Karpas-422 (cell line): ENCODE results near the gene CASP9. TPM values are rescaled to one million over a fixed set of nuclear protein-coding genes. Genes with fewer than 3 reads are reported as not detected.
"Not testable (repeated sequence)": the region's sequence is repeated elsewhere in the genome, so short reads cannot be mapped to it uniquely, and the experiment has no call there.

Experiments used
- DNase-seq: peaks from one replicate; pipeline ENCODE4 v3.0.0-alpha.2; 2015
- H2AFZ ChIP-seq: fragments of 200-600 bp; sonication (generic); 2 replicates; pipeline ENCODE4 v1.6.1; 2014; ENCODE audit warnings: antibody characterized with exemption, low read length, mixed read lengths
- H3K27ac ChIP-seq: fragments of 200-600 bp; sonication (generic); 2 replicates; pipeline ENCODE4 v1.5.1; 2014; ENCODE audit warnings: mild to moderate bottlenecking, low read length, moderate library complexity
- H3K27me3 ChIP-seq: fragments of 200-600 bp; sonication (generic); 2 replicates; pipeline ENCODE4 v1.6.1; 2014; ENCODE audit warnings: low read length, mixed read lengths
- H3K36me3 ChIP-seq: fragments of 200-600 bp; sonication (generic); 2 replicates; pipeline ENCODE4 v1.6.1; 2014; ENCODE audit warnings: low read length, mixed read lengths; ENCODE audit not compliant: insufficient read depth
- H3K4me1 ChIP-seq: fragments of 200-600 bp; sonication (generic); 2 replicates; pipeline ENCODE4 v1.6.1; 2014; ENCODE audit warnings: mild to moderate bottlenecking, low read length, mixed read lengths
- H3K4me2 ChIP-seq: fragments of 200-600 bp; sonication (generic); 2 replicates; pipeline ENCODE4 v1.6.1; 2014; ENCODE audit warnings: low read length, low read depth, mild to moderate bottlenecking; ENCODE audit not compliant: poor library complexity, severe bottlenecking
- H3K4me3 ChIP-seq: fragments of 200-600 bp; sonication (generic); 2 replicates; pipeline ENCODE4 v1.5.1; 2014; ENCODE audit warnings: mild to moderate bottlenecking, antibody characterized with exemption, low read length, mixed read lengths
- H3K79me2 ChIP-seq: fragments of 200-600 bp; sonication (generic); 2 replicates; pipeline ENCODE4 v1.6.1; 2014; ENCODE audit warnings: mild to moderate bottlenecking, low read length, mixed read lengths
- H3K9ac ChIP-seq: fragments of 200-600 bp; sonication (generic); 2 replicates; pipeline ENCODE4 v1.6.0; 2014; ENCODE audit warnings: low read length
- H3K9me2 ChIP-seq: fragments of 200-600 bp; sonication (generic), shearing (Covaris generic); replicated peaks from 2 replicates; pipeline ENCODE4 v1.6.0; 2014; ENCODE audit warnings: mild to moderate bottlenecking, low read length, moderate library complexity; ENCODE audit not compliant: insufficient read depth
- H3K9me3 ChIP-seq: fragments of 300-700, 200-600 bp; sonication (generic); 2 replicates; pipeline ENCODE4 v1.6.1; 2014; ENCODE audit warnings: low read length, mixed read lengths
- H4K20me1 ChIP-seq: fragments of 200-600 bp; sonication (generic); 2 replicates; pipeline ENCODE4 v1.6.1; 2014; ENCODE audit warnings: mild to moderate bottlenecking, antibody characterized with exemption, low read length, low read depth; ENCODE audit not compliant: insufficient read depth
- total RNA-seq: library from RNA; depleted of rRNA; stranded (reverse); fragments of >200 nt; shearing (Covaris generic); gene quantifications from 2 replicates; pipeline ENCODE4 v1.2.3, GENCODE V29; 2014; ENCODE audit warnings: low replicate concordance

Gene CASP9
- total RNA-seq, 1 experiment from 2014 or later, result 31.8 TPM

- H3K4me3 ChIP-seq, H2AFZ ChIP-seq, H3K36me3 ChIP-seq, H3K79me2 ChIP-seq, H3K27me3 ChIP-seq, DNase-seq, H3K9ac ChIP-seq, H4K20me1 ChIP-seq, H3K4me1 ChIP-seq, H3K9me3 ChIP-seq, H3K9me2 ChIP-seq, H3K27ac ChIP-seq, H3K4me2 ChIP-seq: not testable (repeated sequence)
Observed at GRCh38 chr1:15484443-15484842, 39.6 kb downstream of the CASP9 start.

DNA sequence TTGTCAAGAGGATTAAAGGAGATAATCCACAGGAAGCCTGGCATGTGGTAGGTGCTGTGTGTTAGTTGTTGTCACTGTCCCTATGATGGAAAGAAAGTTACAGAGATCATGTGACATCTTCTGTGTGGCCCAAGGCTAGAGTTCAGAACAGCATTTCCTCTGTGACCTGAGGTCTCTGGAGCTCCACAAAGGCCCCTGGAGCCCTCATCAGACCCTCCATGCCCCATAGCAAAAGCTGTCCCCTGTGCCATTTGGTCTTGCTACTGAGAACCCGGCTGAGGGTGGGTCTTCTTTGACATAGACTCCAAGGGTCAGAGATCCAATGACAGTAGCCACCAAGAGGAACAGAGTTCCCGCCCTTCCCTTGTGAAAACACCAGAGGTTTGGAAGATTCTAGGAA lies 40.0 kb downstream of the CASP9 start:
- no peaks in the 10 kb centered on the region for H3K36me3 ChIP-seq
- no peak overlapping the region for H3K4me2 ChIP-seq
- no peak overlapping the region for H3K9ac ChIP-seq
- H4K20me1 ChIP-seq, result no peaks in the 10 kb centered on the region
- H3K27me3 ChIP-seq, result no peaks in the 10 kb centered on the region
- no peaks in the 10 kb centered on the region for H3K9me2 ChIP-seq
- H3K27ac ChIP-seq, result no peak overlapping the region
- no peak overlapping the region for H3K4me3 ChIP-seq
- no peaks in the 10 kb centered on the region for H3K9me3 ChIP-seq
- DNase-seq, result no peak
- no peaks in the 10 kb centered on the region for H3K79me2 ChIP-seq
- H3K4me1 ChIP-seq, result no peaks in the 10 kb centered on the region
- H2AFZ ChIP-seq, result no peak overlapping the region

DNA sequence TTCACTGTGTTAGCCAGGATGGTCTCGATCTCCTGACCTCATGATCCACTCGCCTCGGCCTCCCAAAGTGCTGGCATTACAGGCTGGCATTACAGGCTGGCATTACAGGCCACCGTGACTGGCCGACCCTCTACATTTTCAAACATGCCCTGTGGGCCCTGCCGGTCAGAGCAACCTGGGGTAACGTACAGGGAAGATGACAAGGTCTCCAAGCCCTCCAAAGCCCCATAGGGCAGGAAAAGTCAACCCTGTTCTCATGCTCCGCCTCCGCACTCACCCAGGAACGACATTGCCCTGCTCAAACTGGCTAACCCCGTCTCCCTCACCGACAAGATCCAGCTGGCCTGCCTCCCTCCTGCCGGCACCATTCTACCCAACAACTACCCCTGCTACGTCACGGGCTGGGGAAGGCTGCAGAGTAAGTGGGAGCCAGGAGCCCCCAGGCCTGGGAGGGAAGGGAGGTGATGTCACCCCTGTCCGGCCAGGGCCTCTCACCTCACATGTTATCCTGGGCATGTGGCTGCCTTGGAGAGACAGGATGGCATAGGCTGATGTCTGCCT lies 41.0 kb downstream of the CASP9 start:
- not testable (repeated sequence) for H3K4me2 ChIP-seq, H3K27ac ChIP-seq, H3K27me3 ChIP-seq, H3K79me2 ChIP-seq, DNase-seq, H3K4me1 ChIP-seq, H3K9me2 ChIP-seq, H3K4me3 ChIP-seq, H3K36me3 ChIP-seq, H2AFZ ChIP-seq, H4K20me1 ChIP-seq, H3K9ac ChIP-seq, H3K9me3 ChIP-seq

DNA sequence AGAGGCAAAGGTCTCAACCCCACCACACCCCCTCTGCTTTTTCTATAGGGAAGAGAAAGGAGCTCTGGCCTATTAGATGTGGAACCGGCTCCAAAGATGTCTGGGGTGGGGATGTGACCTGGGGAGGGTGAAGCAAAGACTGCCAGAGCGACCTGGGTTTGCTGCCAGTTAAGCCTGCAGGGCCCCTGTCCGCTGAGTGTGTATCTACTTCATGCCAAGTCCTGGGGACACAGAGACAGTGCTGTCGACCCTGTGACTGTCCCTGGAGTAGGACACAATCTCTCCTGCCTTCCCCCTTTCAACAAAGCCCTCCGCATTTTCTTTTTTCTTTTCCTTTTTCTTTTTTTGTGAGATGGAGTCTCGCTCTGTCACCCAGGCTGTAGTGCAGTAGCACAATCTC lies 41.6 kb downstream of the CASP9 start:
- not testable (repeated sequence) for H3K36me3 ChIP-seq, H3K4me3 ChIP-seq, H3K79me2 ChIP-seq, H3K4me2 ChIP-seq, H3K9ac ChIP-seq, H3K27ac ChIP-seq, H3K27me3 ChIP-seq, DNase-seq, H2AFZ ChIP-seq, H3K4me1 ChIP-seq, H3K9me2 ChIP-seq, H4K20me1 ChIP-seq, H3K9me3 ChIP-seq

DNA sequence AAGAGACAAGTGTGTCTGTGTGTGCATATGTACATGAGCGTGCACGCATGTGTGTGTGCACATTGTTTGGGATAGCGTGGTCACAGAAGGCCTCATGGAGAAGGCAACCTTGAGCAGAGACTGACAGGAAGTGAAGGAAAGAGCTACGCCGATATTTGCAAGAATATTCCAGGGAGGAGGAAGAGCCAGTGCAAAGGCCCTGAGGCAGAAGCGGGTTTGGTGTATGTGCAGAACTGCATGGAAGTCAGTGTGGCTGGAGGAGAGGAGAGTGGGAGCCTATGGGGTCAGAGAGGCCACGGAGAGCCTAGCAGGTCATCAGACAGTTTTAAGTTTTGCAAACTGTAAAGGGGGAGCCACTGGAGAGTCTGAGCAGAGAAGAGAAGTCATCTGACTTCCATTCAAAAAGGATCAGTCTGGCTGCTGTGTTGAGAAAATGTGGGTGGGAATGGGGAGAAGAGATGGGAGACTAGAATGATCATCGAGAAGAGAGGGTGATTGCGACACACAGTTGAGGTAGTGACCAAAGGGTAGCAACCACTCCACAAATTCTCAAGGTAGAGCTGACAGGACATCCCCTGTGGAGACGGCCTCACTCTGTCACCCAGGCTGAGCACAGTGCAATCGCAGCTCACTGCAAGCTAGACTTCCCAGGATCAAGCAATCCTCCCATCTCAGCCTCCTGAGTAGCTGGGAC lies 44.2 kb downstream of the CASP9 start:
- Histone ChIP-seq H4K20me1 (no peaks in the 10 kb centered on the region), H3K9ac (no peak overlapping the region), H3K4me2 (no peak overlapping the region), H3K9me2 (no peaks in the 10 kb centered on the region), H3K9me3 (no peaks in the 10 kb centered on the region), H3K27me3 (no peaks in the 10 kb centered on the region), H3K79me2 (no peaks in the 10 kb centered on the region), H3K4me3 (no peak overlapping the region), H3K4me1 (no peaks in the 10 kb centered on the region), H3K27ac (no peak overlapping the region), H2AFZ (no peak overlapping the region), H3K36me3 (no peaks in the 10 kb centered on the region)
- DNase-seq, result no peak

DNA sequence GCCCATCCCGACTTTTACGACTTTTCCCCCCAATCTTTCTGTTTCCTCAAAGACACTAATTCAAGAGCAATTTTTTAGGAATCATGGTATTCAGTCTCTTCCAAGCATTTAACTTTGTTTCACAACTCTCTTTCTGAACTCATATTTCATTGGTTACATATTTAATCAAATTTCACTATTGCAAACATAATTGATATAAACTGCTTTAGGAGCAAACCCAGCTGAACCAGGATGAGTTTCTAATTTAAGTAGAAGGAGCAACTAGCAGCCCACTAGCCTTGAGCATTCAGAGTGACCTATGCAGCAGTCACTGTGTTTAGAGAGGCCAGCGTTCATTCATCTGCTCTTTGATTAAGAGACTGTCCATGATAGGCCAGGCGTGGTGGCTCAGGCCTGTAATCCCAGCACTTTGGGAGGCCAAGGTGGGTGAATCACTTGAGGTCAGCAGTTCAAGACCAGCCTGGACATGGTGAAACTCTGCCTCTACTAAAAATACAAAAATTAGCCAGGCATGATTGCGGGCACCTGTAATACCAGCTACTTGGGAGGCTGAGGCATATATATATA lies 46.3 kb downstream of the CASP9 start:
- DNase-seq, result no peak
- no peaks in the 10 kb centered on the region for H3K9me3 ChIP-seq
- H3K4me3 ChIP-seq, result no peak overlapping the region
- H3K4me1 ChIP-seq, result no peaks in the 10 kb centered on the region
- no peaks in the 10 kb centered on the region for H3K79me2 ChIP-seq
- H4K20me1 ChIP-seq, result no peaks in the 10 kb centered on the region
- no peaks in the 10 kb centered on the region for H3K36me3 ChIP-seq
- H3K27ac ChIP-seq, result no peak overlapping the region
- no peak overlapping the region for H3K9ac ChIP-seq
- no peak overlapping the region for H3K4me2 ChIP-seq
- H3K9me2 ChIP-seq, result no peaks in the 10 kb centered on the region
- H3K27me3 ChIP-seq, result no peaks in the 10 kb centered on the region
- no peak overlapping the region for H2AFZ ChIP-seq

GRCh38 chr1:15476927-15477326 lies 47.1 kb downstream of the CASP9 start:
- DNase-seq, result no peak
- no peaks in the 10 kb centered on the region for H3K36me3 ChIP-seq
- no peak overlapping the region for H3K27ac ChIP-seq
- H3K4me2 ChIP-seq, result no peak overlapping the region
- no peaks in the 10 kb centered on the region for H3K9me2 ChIP-seq
- no peaks in the 10 kb centered on the region for H4K20me1 ChIP-seq
- no peaks in the 10 kb centered on the region for H3K27me3 ChIP-seq
- H3K4me1 ChIP-seq, result no peaks in the 10 kb centered on the region
- no peak overlapping the region for H3K4me3 ChIP-seq
- no peaks in the 10 kb centered on the region for H3K79me2 ChIP-seq
- no peak overlapping the region for H2AFZ ChIP-seq
- H3K9ac ChIP-seq, result no peak overlapping the region
- H3K9me3 ChIP-seq, result no peaks in the 10 kb centered on the region

DNA sequence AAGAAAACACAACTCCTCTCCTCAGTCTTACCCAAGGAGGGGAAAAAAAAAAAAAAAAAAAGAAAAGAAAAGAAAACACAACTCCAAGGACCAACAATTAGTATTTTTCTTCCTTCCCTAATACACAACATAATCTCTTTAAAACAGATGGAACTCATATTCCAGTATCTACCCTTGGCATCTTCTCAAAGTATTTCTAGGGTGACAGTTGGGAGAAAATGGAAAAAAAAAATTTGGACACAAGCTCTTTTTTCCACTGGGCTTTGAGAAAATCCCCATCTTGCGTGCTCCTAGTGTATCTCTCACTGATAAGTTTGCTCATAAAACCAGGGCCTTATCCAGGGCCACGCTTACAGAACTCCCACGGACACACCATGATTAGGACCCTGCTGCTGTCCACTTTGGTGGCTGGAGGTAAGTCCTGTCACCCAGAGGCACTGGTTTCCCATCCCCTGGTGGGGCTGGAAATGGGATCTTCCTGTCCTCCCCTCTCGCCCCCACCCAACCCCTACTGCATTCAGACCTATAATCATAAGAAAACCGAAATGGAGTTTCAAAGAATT lies 48.2 kb downstream of the CASP9 start, which contains the start of gene CELA2B:
CELA2B (plus strand) TSS at position 353 of the 563 bp plus-strand sequence; CDS start at position 375, 22 bp downstream.
- H3K4me2 ChIP-seq, result no peak within 1 kb of the TSS
- no peak within 1 kb of the TSS for H2AFZ ChIP-seq
- no peak within 1 kb of the TSS for H3K9ac ChIP-seq
- no peaks in the 10 kb centered on the region for H4K20me1 ChIP-seq
- no peaks in the 10 kb centered on the region for H3K27me3 ChIP-seq
- H3K36me3 ChIP-seq, result no peaks in the 10 kb centered on the region
- no peak for DNase-seq
- H3K9me2 ChIP-seq, result no peaks in the 10 kb centered on the region
- H3K4me3 ChIP-seq, result no peak within 1 kb of the TSS
- H3K4me1 ChIP-seq, result no peaks in the 10 kb centered on the region
- H3K9me3 ChIP-seq, result no peaks in the 10 kb centered on the region
- H3K79me2 ChIP-seq, result no peaks in the 10 kb centered on the region
- no peak within 1 kb of the TSS for H3K27ac ChIP-seq
